ENCODE data around the gene ZBED4.

The ZBED4 gene

DNA sequence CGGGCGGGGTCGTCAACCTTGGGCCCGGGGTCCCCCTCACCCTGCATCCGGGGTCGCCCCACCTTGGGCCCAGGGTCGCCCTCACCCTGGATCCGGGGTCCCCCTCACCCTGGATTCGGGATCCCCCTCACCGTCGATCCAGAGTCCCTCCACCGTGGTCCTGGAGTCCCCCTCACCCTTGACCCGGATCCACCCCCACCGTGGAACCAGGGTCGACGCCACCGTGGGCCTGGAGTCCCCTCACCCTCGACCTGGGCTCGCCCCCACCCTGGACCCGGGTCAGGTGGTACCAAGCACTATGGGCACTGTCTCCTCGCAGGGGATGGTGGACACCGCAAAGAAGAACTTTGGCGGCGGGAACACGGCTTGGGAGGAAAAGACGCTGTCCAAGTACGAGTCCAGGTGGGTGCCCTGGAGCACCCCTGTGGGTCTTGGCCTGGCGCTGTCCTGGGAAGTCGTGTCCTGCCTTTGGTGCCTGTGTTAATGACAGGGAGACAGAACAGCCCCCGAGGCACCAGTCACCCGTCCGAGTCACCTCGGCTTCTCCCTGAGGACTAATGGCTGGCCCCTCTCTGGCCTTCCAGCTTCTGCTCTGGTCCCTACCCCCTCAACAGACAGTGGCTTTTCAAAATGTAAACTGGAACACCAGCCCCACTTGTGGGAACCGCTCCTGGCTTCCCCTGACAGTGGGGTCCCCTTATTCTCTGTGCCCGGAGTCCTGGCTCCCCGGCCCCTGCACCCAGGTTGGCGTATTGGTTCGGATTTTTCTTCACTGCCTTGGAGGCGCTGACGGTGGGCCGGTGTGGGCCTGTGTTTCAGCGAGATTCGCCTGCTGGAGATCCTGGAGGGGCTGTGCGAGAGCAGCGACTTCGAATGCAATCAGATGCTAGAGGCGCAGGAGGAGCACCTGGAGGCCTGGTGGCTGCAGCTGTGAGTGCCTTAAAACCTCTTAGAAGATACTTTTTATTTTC, 65.6 kb downstream of the ZBED4 start:
- Histone ChIP-seq H3K9me3 (ENCODE audit: control insufficient read depth, low read length) (no peaks in the 10 kb centered on the region), H3K4me3 (ENCODE audit: low read depth, low read length) (peak overlapping the region; percentile 52), H3K36me3 (ENCODE audit: control insufficient read depth, insufficient read depth, low read length) (no peaks in the 10 kb centered on the region), H3K79me2 (no peaks in the 10 kb centered on the region), H3K4me2 (ENCODE audit: low read length) (peak overlapping the region; percentile 88), H2AFZ (peak overlapping the region; percentile 58), H3K9ac (no peak overlapping the region), H3K27ac (no peak overlapping the region), H3K27me3 (ENCODE audit: control insufficient read depth, insufficient read depth, low read length) (no peaks in the 10 kb centered on the region), H3K4me1 (no peaks in the 10 kb centered on the region)
- TF ChIP-seq, protein P1, sequence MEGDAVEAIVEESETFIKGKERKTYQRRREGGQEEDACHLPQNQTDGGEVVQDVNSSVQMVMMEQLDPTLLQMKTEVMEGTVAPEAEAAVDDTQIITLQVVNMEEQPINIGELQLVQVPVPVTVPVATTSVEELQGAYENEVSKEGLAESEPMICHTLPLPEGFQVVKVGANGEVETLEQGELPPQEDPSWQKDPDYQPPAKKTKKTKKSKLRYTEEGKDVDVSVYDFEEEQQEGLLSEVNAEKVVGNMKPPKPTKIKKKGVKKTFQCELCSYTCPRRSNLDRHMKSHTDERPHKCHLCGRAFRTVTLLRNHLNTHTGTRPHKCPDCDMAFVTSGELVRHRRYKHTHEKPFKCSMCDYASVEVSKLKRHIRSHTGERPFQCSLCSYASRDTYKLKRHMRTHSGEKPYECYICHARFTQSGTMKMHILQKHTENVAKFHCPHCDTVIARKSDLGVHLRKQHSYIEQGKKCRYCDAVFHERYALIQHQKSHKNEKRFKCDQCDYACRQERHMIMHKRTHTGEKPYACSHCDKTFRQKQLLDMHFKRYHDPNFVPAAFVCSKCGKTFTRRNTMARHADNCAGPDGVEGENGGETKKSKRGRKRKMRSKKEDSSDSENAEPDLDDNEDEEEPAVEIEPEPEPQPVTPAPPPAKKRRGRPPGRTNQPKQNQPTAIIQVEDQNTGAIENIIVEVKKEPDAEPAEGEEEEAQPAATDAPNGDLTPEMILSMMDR (IDR thresholded peaks at IDR 0.05), result no peak

DNA sequence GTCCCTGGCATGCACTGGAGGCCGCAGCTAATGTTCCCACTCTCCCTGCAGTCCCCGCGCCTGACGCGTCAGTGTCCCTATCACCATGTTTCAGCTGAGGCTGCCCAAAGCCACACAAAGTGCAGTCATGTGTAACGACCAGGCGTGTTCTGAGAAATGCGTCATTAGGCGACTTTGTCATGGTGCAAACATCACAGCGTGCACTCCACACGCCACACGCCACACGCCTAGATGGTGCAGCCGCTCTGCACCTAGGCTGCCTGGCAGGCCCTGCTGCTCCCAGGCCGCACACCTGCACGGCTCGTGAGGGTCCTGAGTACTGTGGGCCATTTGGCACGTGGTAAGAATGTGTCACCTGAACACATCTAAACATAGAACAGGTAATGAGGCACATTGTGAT, 67.2 kb downstream of the ZBED4 start:
- TF ChIP-seq, protein P1 (IDR thresholded peaks at IDR 0.05), result no peak
- Histone ChIP-seq H3K4me1 (no peaks in the 10 kb centered on the region), H3K4me3 (ENCODE audit: low read depth, low read length) (no peak overlapping the region), H2AFZ (no peak overlapping the region), H3K27me3 (ENCODE audit: control insufficient read depth, insufficient read depth, low read length) (no peaks in the 10 kb centered on the region), H3K4me2 (ENCODE audit: low read length) (no peak overlapping the region), H3K9ac (no peak overlapping the region), H3K36me3 (ENCODE audit: control insufficient read depth, insufficient read depth, low read length) (no peaks in the 10 kb centered on the region), H3K27ac (no peak overlapping the region), H3K9me3 (ENCODE audit: control insufficient read depth, low read length) (no peaks in the 10 kb centered on the region), H3K79me2 (no peaks in the 10 kb centered on the region)

DNA sequence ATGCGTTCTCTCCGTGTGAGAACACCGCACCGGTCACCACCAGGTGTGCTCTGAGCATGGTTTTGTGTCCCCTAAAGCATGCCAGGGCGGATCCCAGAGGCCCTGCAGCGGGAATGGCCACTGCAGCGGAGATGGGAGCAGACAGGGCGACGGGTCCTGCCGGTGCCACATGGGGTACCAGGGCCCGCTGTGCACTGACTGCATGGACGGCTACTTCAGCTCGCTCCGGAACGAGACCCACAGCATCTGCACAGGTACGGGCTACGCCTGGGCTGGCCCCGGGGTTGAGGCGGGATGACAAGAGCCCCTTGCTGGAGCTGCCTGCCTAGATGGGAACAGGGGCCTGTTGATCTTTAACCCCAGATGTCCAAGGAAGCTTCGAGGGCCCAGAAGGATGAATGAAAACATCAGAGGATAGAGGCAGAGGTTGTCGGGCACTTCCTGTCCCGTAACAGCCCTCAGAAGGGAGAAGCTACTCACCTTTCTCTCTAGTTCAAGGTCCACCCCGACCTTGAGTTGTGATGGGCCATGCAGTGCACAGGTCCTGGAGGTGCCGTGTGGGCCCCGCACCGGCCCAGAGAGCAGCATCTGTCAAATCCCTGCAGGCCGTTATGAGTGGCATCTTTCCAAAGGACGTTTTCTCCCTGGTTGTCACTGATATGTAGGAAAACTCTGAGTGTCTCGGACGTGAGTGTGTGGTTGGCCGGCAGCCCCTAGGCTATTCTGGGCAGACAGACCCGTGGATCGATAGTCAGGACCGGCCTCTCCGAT, 68.0 kb downstream of the ZBED4 start:
- H2AFZ ChIP-seq, result no peak overlapping the region
- H3K4me2 ChIP-seq (ENCODE audit: low read length), result no peak overlapping the region
- H3K9ac ChIP-seq, result no peak overlapping the region
- H3K27me3 ChIP-seq (ENCODE audit: control insufficient read depth, insufficient read depth, low read length), result no peaks in the 10 kb centered on the region
- H3K9me3 ChIP-seq (ENCODE audit: control insufficient read depth, low read length), result no peaks in the 10 kb centered on the region
- no peak overlapping the region for H3K4me3 ChIP-seq (ENCODE audit: low read depth, low read length)
- no peaks in the 10 kb centered on the region for H3K4me1 ChIP-seq
- TF ChIP-seq, protein P1 (IDR thresholded peaks at IDR 0.05), result no peak
- H3K79me2 ChIP-seq, result no peaks in the 10 kb centered on the region
- H3K27ac ChIP-seq, result no peak overlapping the region
- no peaks in the 10 kb centered on the region for H3K36me3 ChIP-seq (ENCODE audit: control insufficient read depth, insufficient read depth, low read length)

- Histone ChIP-seq H3K9ac (no peak overlapping the region), H3K27ac (no peak overlapping the region), H3K36me3 (ENCODE audit: control insufficient read depth, insufficient read depth, low read length) (no peaks in the 10 kb centered on the region), H3K27me3 (ENCODE audit: control insufficient read depth, insufficient read depth, low read length) (no peaks in the 10 kb centered on the region), H3K4me1 (no peaks in the 10 kb centered on the region), H3K4me3 (ENCODE audit: low read depth, low read length) (no peak overlapping the region), H2AFZ (no peak overlapping the region), H3K9me3 (ENCODE audit: control insufficient read depth, low read length) (no peaks in the 10 kb centered on the region), H3K4me2 (ENCODE audit: low read length) (no peak overlapping the region), H3K79me2 (no peaks in the 10 kb centered on the region)
- TF ChIP-seq, protein P1 (IDR thresholded peaks at IDR 0.05), result no peak
Observed at GRCh38 chr22:49922484-49922883, 68.8 kb downstream of the ZBED4 start.
